Measurements from ENCODE around the gene HTT.

- TF ChIP-seq CTCF (IDR thresholded peaks at IDR 0.05) = no peak
- no peak for TF ChIP-seq POLR2A (IDR thresholded peaks at IDR 0.05)
Observed at GRCh38 chr4:3192827-3193226, 118.3 kb downstream of the HTT start.
